ENCODE results near the gene KRTAP10-12. TPM values are rescaled to one million over a fixed set of nuclear protein-coding genes. Genes with fewer than 3 reads are reported as not detected.

The KRTAP10-12 gene
- total and polyA plus RNA-seq, 4 donors, result not detected

DNA sequence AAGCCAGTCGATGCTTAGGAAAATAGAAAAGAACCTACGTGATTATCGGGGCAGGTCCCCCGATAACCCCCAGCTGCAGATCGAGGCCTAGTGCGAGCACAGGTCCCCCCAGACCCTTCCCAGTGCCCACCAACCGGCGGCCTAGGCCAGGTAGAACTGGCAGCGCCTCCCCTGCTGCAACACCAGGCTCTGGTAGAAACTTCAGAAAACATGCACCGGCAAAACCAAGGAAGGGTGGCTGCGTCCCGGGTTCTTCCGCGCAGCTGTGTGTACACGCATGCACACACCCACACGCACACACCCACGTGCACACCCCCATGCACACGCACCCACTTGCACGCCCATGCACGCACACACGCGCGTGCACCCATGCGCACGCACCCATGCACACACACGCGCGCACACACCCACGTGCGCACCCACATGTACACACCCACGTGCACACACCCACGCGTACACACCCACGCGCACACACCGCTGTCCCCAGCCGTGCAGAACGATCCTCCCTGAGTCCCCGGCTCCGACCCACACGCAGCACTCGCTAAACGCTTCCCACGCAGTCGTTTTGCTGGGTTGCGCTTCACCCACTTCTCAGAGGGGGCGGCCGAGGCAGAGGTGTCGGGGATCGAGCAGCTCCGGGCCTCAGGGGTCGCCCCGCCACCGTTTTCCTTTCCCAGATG lies 9.2 kb downstream of the KRTAP10-12 start:
- peaks cover 2 to 11% (median 6%) of the 10 kb centered on the region in 4 donors for H3K4me1 ChIP-seq (ENCODE audit: control insufficient read depth in 4 of 4, insufficient read depth in 4 of 4, low read length in 3 of 4)
- 13% methylated on average over 54 of the region's 54 CpGs for WGBS
- H3K9me3 ChIP-seq (ENCODE audit: control insufficient read depth in 4 of 4, low read length in 3 of 4), result no peaks in the 10 kb centered on the region
- DNase-seq (ENCODE audit: low spot score), result peak; percentile 12
- no peak overlapping the region for H3K27ac ChIP-seq (ENCODE audit: low read depth in 1 of 2, low read length in 2 of 2)
- no peak overlapping the region for H3K4me3 ChIP-seq (ENCODE audit: low read depth in 1 of 3, low read length in 3 of 3)
- TF ChIP-seq RAD21 (IDR thresholded peaks at IDR 0.05) (no peak), CTCF (IDR thresholded peaks at IDR 0.05; ENCODE audit: low read depth, low read length, missing input control) (no peak), HNF4G (IDR thresholded peaks at IDR 0.05) (no peak), HNF4A (conservative IDR thresholded peaks at IDR 0.05) (no peak), NR2F2 (IDR thresholded peaks at IDR 0.05) (no peak), JUND (IDR thresholded peaks at IDR 0.05) (no peak), YY1 (IDR thresholded peaks at IDR 0.05) (no peak), ZBTB33 (IDR thresholded peaks at IDR 0.05) (no peak), FOXA1 (IDR thresholded peaks at IDR 0.05) (no peak), SP1 (IDR thresholded peaks at IDR 0.05) (no peak)
- peaks cover 5 to 18% (median 10%) of the 10 kb centered on the region in 4 donors for H3K27me3 ChIP-seq (ENCODE audit: control insufficient read depth in 4 of 4, insufficient read depth in 4 of 4, low read length in 3 of 4)
- no peaks in the 10 kb centered on the region for H3K36me3 ChIP-seq (ENCODE audit: control insufficient read depth in 4 of 4, insufficient read depth in 3 of 4, low read depth in 1 of 4, low read length in 3 of 4)
- H3K9ac ChIP-seq (ENCODE audit: low read depth in 1 of 2, low read length in 2 of 2), result no peak overlapping the region

GRCh38 chr21:44706706-44707581 lies 10.0 kb downstream of the KRTAP10-12 start:
- WGBS, result 7% methylated on average over 46 of the region's 46 CpGs
- DNase-seq (ENCODE audit: low spot score), result peak; percentile 16
- Histone ChIP-seq H3K4me3 (ENCODE audit: low read depth in 1 of 3, low read length in 3 of 3) (no peak overlapping the region), H3K9me3 (ENCODE audit: control insufficient read depth in 4 of 4, low read length in 3 of 4) (no peaks in the 10 kb centered on the region), H3K27ac (ENCODE audit: low read depth in 1 of 2, low read length in 2 of 2) (no peak overlapping the region), H3K36me3 (ENCODE audit: control insufficient read depth in 4 of 4, insufficient read depth in 3 of 4, low read depth in 1 of 4, low read length in 3 of 4) (no peaks in the 10 kb centered on the region), H3K9ac (ENCODE audit: low read depth in 1 of 2, low read length in 2 of 2) (no peak overlapping the region), H3K4me1 (ENCODE audit: control insufficient read depth in 4 of 4, insufficient read depth in 4 of 4, low read length in 3 of 4) (peaks cover 2 to 11% (median 6%) of the 10 kb centered on the region in 4 donors), H3K27me3 (ENCODE audit: control insufficient read depth in 4 of 4, insufficient read depth in 4 of 4, low read length in 3 of 4) (peaks cover 6 to 19% (median 13%) of the 10 kb centered on the region in 4 donors)
- TF ChIP-seq HNF4G (IDR thresholded peaks at IDR 0.05), result no peak
- TF ChIP-seq RXRA (IDR thresholded peaks at IDR 0.05), result no peak
- no peak for TF ChIP-seq MAX (IDR thresholded peaks at IDR 0.05)
- no peak for TF ChIP-seq HNF4A (conservative IDR thresholded peaks at IDR 0.05)
- no peak for TF ChIP-seq RAD21 (IDR thresholded peaks at IDR 0.05)
- no peak for TF ChIP-seq CTCF (IDR thresholded peaks at IDR 0.05; ENCODE audit: low read depth, low read length, missing input control)
- no peak for TF ChIP-seq GABPA (IDR thresholded peaks at IDR 0.05 in 1 of 2, conservative IDR thresholded peaks at IDR 0.05 in 1 of 2)
